SK-N-SH (cell line): ENCODE measurements around the gene KRTAP21-1. TPM values are rescaled to one million over a fixed set of nuclear protein-coding genes. Genes with fewer than 3 reads are reported as not detected.

Experiments
- CTCF ChIA-PET: fragments of 300-600, 350-600 bp; formaldehyde crosslinking; extraction: SDS; loops from one replicate; lab custom pipeline; 2021; lab: Yijun Ruan, JAX
- POLR2A ChIA-PET: fragments of 350-600 bp; sonication (Branson Sonifier 250); formaldehyde crosslinking; extraction: SDS; loops from one replicate; lab custom pipeline; 2020; ENCODE audit warnings: antibody characterized with exemption, inconsistent platforms; lab: Yijun Ruan, JAX
- DNase-seq: peaks from one replicate; pipeline ENCODE4 v3.0.0; 2012
- H2AFZ ChIP-seq: fragments of 200-600 bp; sonication (generic); 2 replicates; pipeline ENCODE4 v1.8.1; 2016; ENCODE audit warnings: antibody characterized with exemption, mild to moderate bottlenecking, low read depth
- H3F3A ChIP-seq: fragments of 200-600 bp; sonication (generic); replicated peaks from 2 replicates; pipeline ENCODE3; 2016; ENCODE audit warnings: antibody characterized with exemption, mild to moderate bottlenecking; ENCODE audit not compliant: insufficient read depth
- H3K27ac ChIP-seq, 2 experiments: fragments of 200-500 bp in 1 of 2; fragments of 200-600 bp in 1 of 2; sonication (Bioruptor generic) in 1 of 2; sonication (generic), shearing (Covaris generic) in 1 of 2; 2 replicates each; pipeline versions ENCODE4 v1.5.1 to v1.6.1; 2014 to 2016; ENCODE audit warnings: low read depth in 2 of 2, inconsistent platforms in 1 of 2, low read length in 1 of 2, mild to moderate bottlenecking in 1 of 2, mixed read lengths in 1 of 2
- H3K27me3 ChIP-seq: fragments of 200-600 bp; sonication (generic), shearing (Covaris generic); 2 replicates; pipeline ENCODE4 v1.6.1; 2016; ENCODE audit warnings: mixed run types; ENCODE audit not compliant: insufficient read depth
- H3K36me3 ChIP-seq, 2 experiments: fragments of 200-500 bp in 1 of 2; fragments of 200-600 bp in 1 of 2; sonication (Bioruptor generic) in 1 of 2; sonication (generic) in 1 of 2; replicated peaks in 1 of 2; 2 replicates each; pipeline versions ENCODE3 to v1.5.1; 2014 to 2016; ENCODE audit warnings: low read length in 1 of 2, mild to moderate bottlenecking in 1 of 2; ENCODE audit not compliant: insufficient read depth in 2 of 2, control insufficient read depth in 1 of 2
- H3K4me1 ChIP-seq, 2 experiments: fragments of 200-500 bp in 1 of 2; fragments of 200-600 bp in 1 of 2; sonication (Bioruptor generic) in 1 of 2; sonication (generic), shearing (Covaris generic) in 1 of 2; 2 replicates each; pipeline versions ENCODE4 v1.5.1 to v1.6.1; 2014 to 2016; ENCODE audit warnings: low read depth in 1 of 2, low read length in 1 of 2, mixed run types in 1 of 2; ENCODE audit not compliant: insufficient read depth in 2 of 2, control insufficient read depth in 1 of 2
- H3K4me2 ChIP-seq: fragments of 200-600 bp; sonication (generic), shearing (Covaris generic); 2 replicates; pipeline ENCODE4 v1.6.1; 2017; ENCODE audit warnings: mixed run types
- H3K4me3 ChIP-seq, 2 experiments: fragments of 200-500 bp in 1 of 2; fragments of 200-600 bp in 1 of 2; sonication (Bioruptor generic) in 1 of 2; sonication (generic), shearing (Covaris generic) in 1 of 2; 2 replicates each; pipeline versions ENCODE4 v1.5.1 to v1.8.1; 2014 to 2016; ENCODE audit warnings: low read depth in 2 of 2, inconsistent platforms in 1 of 2, low read length in 1 of 2, mild to moderate bottlenecking in 1 of 2, mixed read lengths in 1 of 2, moderate library complexity in 1 of 2
- H3K79me2 ChIP-seq: fragments of 200-600 bp; sonication (generic); 2 replicates; pipeline ENCODE4 v1.8.1; 2017; ENCODE audit warnings: mild to moderate bottlenecking; ENCODE audit not compliant: insufficient read depth
- H3K9ac ChIP-seq: fragments of 200-600 bp; sonication (generic); 2 replicates; pipeline ENCODE4 v1.6.1; 2017; ENCODE audit warnings: mixed run types
- H3K9me2 ChIP-seq: fragments of 200-600 bp; sonication (generic); 2 replicates; pipeline ENCODE4 v1.6.1; 2017; ENCODE audit warnings: mixed run types
- H3K9me3 ChIP-seq: fragments of 200-600 bp; sonication (generic); 2 replicates; pipeline ENCODE4 v1.6.1; 2017; ENCODE audit warnings: mixed run types, mild to moderate bottlenecking, moderate library complexity
- H4K20me1 ChIP-seq: fragments of 200-600 bp; sonication (generic); 2 replicates; pipeline ENCODE4 v1.6.1; 2017; ENCODE audit warnings: mild to moderate bottlenecking, mixed run types; ENCODE audit not compliant: insufficient read depth
- EZH2phosphoT487 ChIP-seq: fragments of 200-600 bp; sonication (generic); IDR thresholded peaks from 2 replicates; pipeline ENCODE4 v1.6.1; 2017; ENCODE audit warnings: low read depth, mixed run types, mild to moderate bottlenecking, antibody characterized with exemption, moderate library complexity, borderline replicate concordance
- FOXJ3 ChIP-seq: sonication (generic); formaldehyde crosslinking; IDR thresholded peaks from 2 replicates; pipeline ENCODE4 v1.5.1; 2020; ENCODE audit warnings: mild to moderate bottlenecking, missing genetic modification reagents
- GABPA ChIP-seq: IDR thresholded peaks from 2 replicates; pipeline ENCODE4 v1.4.0; 2012; ENCODE audit warnings: low read depth, mild to moderate bottlenecking
- JUND ChIP-seq: IDR thresholded peaks from 2 replicates; pipeline ENCODE4 v1.4.0; 2012
- NFIC ChIP-seq: IDR thresholded peaks from 2 replicates; pipeline ENCODE4 v1.4.0; 2012; ENCODE audit warnings: borderline replicate concordance
- NRF1 ChIP-seq: IDR thresholded peaks from 2 replicates; pipeline ENCODE4 v1.6.1; 2012; ENCODE audit warnings: low read depth, mild to moderate bottlenecking, low read length
- POLR2AphosphoS5 ChIP-seq: IDR thresholded peaks from 2 replicates; pipeline ENCODE4 v1.6.1; 2012; ENCODE audit warnings: low read depth, low read length
- RAD21 ChIP-seq: IDR thresholded peaks from 2 replicates; pipeline ENCODE4 v1.6.1; 2012; ENCODE audit warnings: mild to moderate bottlenecking, low read length
- SIN3A ChIP-seq: IDR thresholded peaks from 2 replicates; pipeline ENCODE4 v1.6.1; 2012; ENCODE audit warnings: low read depth, mild to moderate bottlenecking, low read length, moderate library complexity, borderline replicate concordance
- TAF1 ChIP-seq: IDR thresholded peaks from 2 replicates; pipeline ENCODE4 v1.6.1; 2012; ENCODE audit warnings: low read depth, mild to moderate bottlenecking, low read length, moderate library complexity, borderline replicate concordance
- TCF12 ChIP-seq: IDR thresholded peaks from 2 replicates; pipeline ENCODE4 v1.4.0; 2012
- TEAD4 ChIP-seq: IDR thresholded peaks from 2 replicates; pipeline ENCODE4 v1.4.0; 2012; ENCODE audit warnings: mild to moderate bottlenecking, borderline replicate concordance; ENCODE audit not compliant: insufficient read depth
- WGBS: methylation state at CpG from one replicate; pipeline ENCODE4 v1.1.6; 2017; ENCODE audit warnings: low lambda C conversion rate; 5-methylcytosine and 5-hydroxymethylcytosine counted together
- polyA plus RNA-seq, 3 experiments: library from polyadenylated mRNA; depleted of rRNA; stranded (reverse); fragments of >200 nt; gene quantifications; 2 replicates each; pipeline ENCODE4 v1.2.3, GENCODE V29; 2012
- TF ChIP-seq, protein P1 (sequence below): fragments of 200-600 bp; sonication (generic); IDR thresholded peaks from 2 replicates; pipeline ENCODE4 v1.6.1; 2017; ENCODE audit warnings: antibody characterized with exemption, mild to moderate bottlenecking, moderate library complexity
- TF ChIP-seq, protein P2 (sequence below): IDR thresholded peaks from 2 replicates; pipeline ENCODE4 v1.4.0; 2012; ENCODE audit warnings: low read depth, borderline replicate concordance
- TF ChIP-seq, protein P3 (sequence below): IDR thresholded peaks from 2 replicates; pipeline ENCODE4 v1.6.1; 2012; ENCODE audit warnings: mild to moderate bottlenecking, low read depth, low read length, moderate library complexity
- TF ChIP-seq, protein P4 (sequence below): fragments of 150-350 bp; IDR thresholded peaks from 2 replicates; pipeline ENCODE4 v1.6.1; 2016; ENCODE audit warnings: mild to moderate bottlenecking, low read depth, low read length
- TF ChIP-seq, protein P5 (sequence below): fragments of 150-350 bp; IDR thresholded peaks from 2 replicates; pipeline ENCODE4 v1.6.1; 2017; ENCODE audit warnings: antibody characterized with exemption, low read length, low read depth, borderline replicate concordance
- TF ChIP-seq, protein P6 (sequence below): IDR thresholded peaks from 2 replicates; pipeline ENCODE4 v1.4.0; 2012; ENCODE audit warnings: low read depth

KRTAP21-1 gene
- polyA plus RNA-seq, 1 of the 3 experiments (the other 2 are of a cell fraction) = not detected

DNA sequence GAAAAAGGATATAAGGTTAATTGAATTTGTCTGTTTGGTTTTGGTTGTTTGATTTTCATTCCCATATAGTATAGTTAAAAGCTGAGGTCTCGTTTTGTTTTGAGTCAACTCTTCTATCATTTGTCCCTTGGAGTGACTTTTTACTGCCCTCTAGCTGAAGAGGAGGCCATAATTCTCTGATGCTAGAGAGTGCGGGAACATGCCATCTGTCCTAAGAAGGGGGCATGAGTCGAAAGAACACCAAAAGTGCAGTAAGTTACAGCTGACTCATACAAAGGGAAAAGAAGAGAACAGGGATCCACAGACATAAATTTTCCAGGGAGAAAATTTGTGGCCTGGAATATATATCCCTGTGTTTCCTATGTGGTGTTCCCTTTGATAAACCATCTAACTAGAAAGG lies 40.8 kb downstream of the KRTAP21-1 start:
- no peaks in the 10 kb centered on the region for H3K9me3 ChIP-seq
- H3K36me3 ChIP-seq = no peaks in the 10 kb centered on the region
- ChIA-PET POLR2A (no interaction called here), CTCF (no interaction called here)
- H3K4me3 ChIP-seq = no peak overlapping the region
- 1% methylated on average over 3 of the region's 3 CpGs for WGBS
- no peak overlapping the region for H3K4me2 ChIP-seq
- H3K4me1 ChIP-seq = peaks cover 0 to 15% of the 10 kb centered on the region in 2 experiments; a peak in 1 of 4 replicates
- H3K27ac ChIP-seq = peak overlapping the region in 1 of 2 experiments; percentile 98; a peak in 2 of 4 replicates
- H4K20me1 ChIP-seq = no peaks in the 10 kb centered on the region
- no peaks in the 10 kb centered on the region for H3K79me2 ChIP-seq
- peaks cover 53% of the 10 kb centered on the region for H3F3A ChIP-seq
- H3K9ac ChIP-seq = no peak overlapping the region
- H3K27me3 ChIP-seq = no peaks in the 10 kb centered on the region
- no peak for DNase-seq
- H3K9me2 ChIP-seq = no peaks in the 10 kb centered on the region
- H2AFZ ChIP-seq = peak overlapping the region; percentile 84
- TF ChIP-seq SIN3A = no peak
- no peak for TF ChIP-seq POLR2AphosphoS5
- TF ChIP-seq, protein P1, sequence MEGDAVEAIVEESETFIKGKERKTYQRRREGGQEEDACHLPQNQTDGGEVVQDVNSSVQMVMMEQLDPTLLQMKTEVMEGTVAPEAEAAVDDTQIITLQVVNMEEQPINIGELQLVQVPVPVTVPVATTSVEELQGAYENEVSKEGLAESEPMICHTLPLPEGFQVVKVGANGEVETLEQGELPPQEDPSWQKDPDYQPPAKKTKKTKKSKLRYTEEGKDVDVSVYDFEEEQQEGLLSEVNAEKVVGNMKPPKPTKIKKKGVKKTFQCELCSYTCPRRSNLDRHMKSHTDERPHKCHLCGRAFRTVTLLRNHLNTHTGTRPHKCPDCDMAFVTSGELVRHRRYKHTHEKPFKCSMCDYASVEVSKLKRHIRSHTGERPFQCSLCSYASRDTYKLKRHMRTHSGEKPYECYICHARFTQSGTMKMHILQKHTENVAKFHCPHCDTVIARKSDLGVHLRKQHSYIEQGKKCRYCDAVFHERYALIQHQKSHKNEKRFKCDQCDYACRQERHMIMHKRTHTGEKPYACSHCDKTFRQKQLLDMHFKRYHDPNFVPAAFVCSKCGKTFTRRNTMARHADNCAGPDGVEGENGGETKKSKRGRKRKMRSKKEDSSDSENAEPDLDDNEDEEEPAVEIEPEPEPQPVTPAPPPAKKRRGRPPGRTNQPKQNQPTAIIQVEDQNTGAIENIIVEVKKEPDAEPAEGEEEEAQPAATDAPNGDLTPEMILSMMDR = peak; percentile 52
- TF ChIP-seq TAF1 = no peak
- TF ChIP-seq FOXJ3 = no peak
- TF ChIP-seq, protein P2, sequence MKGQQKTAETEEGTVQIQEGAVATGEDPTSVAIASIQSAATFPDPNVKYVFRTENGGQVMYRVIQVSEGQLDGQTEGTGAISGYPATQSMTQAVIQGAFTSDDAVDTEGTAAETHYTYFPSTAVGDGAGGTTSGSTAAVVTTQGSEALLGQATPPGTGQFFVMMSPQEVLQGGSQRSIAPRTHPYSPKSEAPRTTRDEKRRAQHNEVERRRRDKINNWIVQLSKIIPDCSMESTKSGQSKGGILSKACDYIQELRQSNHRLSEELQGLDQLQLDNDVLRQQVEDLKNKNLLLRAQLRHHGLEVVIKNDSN = no peak
- TF ChIP-seq TEAD4 = no peak
- TF ChIP-seq RAD21 = peak; percentile 11; the same call in 1 of the 2 replicates
- TF ChIP-seq TCF12 = 0 out of 2 replicates have a peak, but pooled peaks have one; percentile 17

DNA sequence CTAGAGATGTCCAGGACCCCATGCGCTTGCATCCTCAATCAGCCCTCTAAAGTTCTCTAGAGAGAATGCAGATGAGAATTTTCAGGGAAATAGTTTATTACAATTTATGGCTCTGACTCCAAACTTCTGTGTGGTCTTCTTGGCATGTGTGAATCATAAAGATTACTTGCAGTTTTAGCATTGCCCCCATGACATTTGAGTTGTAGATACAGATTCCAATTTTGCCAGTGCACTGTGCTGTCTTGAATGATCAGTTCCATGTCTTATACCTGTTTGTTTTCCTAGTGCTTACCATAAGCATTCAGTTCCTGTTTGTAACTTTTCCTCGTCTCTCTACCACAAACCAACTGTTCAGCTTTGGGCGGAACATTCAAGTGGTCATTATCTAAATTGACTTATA lies 41.5 kb downstream of the KRTAP21-1 start:
- WGBS = 60% methylated on average over 3 of the region's 3 CpGs
- Histone ChIP-seq H3K9me2 (no peaks in the 10 kb centered on the region), H3K4me3 (no peak overlapping the region), H3K79me2 (no peaks in the 10 kb centered on the region), H3F3A (peaks cover 46% of the 10 kb centered on the region), H3K27ac (peak overlapping the region in 1 of 2 experiments; percentile 98; a peak in 1 of 4 replicates), H2AFZ (no peak overlapping the region), H3K9ac (no peak overlapping the region), H4K20me1 (no peaks in the 10 kb centered on the region), H3K9me3 (no peaks in the 10 kb centered on the region), H3K4me2 (no peak overlapping the region), H3K36me3 (no peaks in the 10 kb centered on the region), H3K4me1 (peaks cover 0 to 11% of the 10 kb centered on the region in 2 experiments; a peak in 1 of 4 replicates), H3K27me3 (no peaks in the 10 kb centered on the region)
- POLR2A ChIA-PET = no interaction called here
- DNase-seq = no peak
- CTCF ChIA-PET = no interaction called here
- TF ChIP-seq, protein P2 = no peak
- TF ChIP-seq, protein P3, sequence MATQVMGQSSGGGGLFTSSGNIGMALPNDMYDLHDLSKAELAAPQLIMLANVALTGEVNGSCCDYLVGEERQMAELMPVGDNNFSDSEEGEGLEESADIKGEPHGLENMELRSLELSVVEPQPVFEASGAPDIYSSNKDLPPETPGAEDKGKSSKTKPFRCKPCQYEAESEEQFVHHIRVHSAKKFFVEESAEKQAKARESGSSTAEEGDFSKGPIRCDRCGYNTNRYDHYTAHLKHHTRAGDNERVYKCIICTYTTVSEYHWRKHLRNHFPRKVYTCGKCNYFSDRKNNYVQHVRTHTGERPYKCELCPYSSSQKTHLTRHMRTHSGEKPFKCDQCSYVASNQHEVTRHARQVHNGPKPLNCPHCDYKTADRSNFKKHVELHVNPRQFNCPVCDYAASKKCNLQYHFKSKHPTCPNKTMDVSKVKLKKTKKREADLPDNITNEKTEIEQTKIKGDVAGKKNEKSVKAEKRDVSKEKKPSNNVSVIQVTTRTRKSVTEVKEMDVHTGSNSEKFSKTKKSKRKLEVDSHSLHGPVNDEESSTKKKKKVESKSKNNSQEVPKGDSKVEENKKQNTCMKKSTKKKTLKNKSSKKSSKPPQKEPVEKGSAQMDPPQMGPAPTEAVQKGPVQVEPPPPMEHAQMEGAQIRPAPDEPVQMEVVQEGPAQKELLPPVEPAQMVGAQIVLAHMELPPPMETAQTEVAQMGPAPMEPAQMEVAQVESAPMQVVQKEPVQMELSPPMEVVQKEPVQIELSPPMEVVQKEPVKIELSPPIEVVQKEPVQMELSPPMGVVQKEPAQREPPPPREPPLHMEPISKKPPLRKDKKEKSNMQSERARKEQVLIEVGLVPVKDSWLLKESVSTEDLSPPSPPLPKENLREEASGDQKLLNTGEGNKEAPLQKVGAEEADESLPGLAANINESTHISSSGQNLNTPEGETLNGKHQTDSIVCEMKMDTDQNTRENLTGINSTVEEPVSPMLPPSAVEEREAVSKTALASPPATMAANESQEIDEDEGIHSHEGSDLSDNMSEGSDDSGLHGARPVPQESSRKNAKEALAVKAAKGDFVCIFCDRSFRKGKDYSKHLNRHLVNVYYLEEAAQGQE = no peak
- TF ChIP-seq, protein P4, sequence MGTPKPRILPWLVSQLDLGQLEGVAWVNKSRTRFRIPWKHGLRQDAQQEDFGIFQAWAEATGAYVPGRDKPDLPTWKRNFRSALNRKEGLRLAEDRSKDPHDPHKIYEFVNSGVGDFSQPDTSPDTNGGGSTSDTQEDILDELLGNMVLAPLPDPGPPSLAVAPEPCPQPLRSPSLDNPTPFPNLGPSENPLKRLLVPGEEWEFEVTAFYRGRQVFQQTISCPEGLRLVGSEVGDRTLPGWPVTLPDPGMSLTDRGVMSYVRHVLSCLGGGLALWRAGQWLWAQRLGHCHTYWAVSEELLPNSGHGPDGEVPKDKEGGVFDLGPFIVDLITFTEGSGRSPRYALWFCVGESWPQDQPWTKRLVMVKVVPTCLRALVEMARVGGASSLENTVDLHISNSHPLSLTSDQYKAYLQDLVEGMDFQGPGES = no peak
- TF ChIP-seq RAD21 = no peak
- no peak for TF ChIP-seq TAF1
- TF ChIP-seq NRF1 = no peak
- TF ChIP-seq, protein P5, sequence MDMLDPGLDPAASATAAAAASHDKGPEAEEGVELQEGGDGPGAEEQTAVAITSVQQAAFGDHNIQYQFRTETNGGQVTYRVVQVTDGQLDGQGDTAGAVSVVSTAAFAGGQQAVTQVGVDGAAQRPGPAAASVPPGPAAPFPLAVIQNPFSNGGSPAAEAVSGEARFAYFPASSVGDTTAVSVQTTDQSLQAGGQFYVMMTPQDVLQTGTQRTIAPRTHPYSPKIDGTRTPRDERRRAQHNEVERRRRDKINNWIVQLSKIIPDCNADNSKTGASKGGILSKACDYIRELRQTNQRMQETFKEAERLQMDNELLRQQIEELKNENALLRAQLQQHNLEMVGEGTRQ = no peak
- no peak for TF ChIP-seq JUND
- no peak for TF ChIP-seq EZH2phosphoT487
- no peak for TF ChIP-seq GABPA
- TF ChIP-seq NFIC = no peak
- TF ChIP-seq, protein P6, sequence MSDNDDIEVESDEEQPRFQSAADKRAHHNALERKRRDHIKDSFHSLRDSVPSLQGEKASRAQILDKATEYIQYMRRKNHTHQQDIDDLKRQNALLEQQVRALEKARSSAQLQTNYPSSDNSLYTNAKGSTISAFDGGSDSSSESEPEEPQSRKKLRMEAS = no peak
